IMR-90 (cell line): ENCODE data around the gene CACNA1D. TPM values are rescaled to one million over a fixed set of nuclear protein-coding genes. Genes with fewer than 3 reads are reported as not detected.

Source experiments
- ATAC-seq: fragments of 200-7000 bp; cut with Tn5 transposase; 2 replicates; pipeline ENCODE4 v1.9.1; 2020; ENCODE audit warnings: low read depth, mild to moderate bottlenecking, moderate library complexity
- BruUV-seq: library from RNA; stranded (reverse); fragments of 400-500 nt; replicated peaks from 2 replicates; lab custom pipeline; 2021; lab: Mats Ljungman, UMichigan
- CTCF ChIA-PET: fragments of 300-600 bp; formaldehyde crosslinking; extraction: SDS; loops from one replicate; lab custom pipeline; 2021; ENCODE audit warnings: antibody characterized with exemption; lab: Yijun Ruan, JAX
- POLR2A ChIA-PET: fragments of 300-600 bp; sonication (Branson Sonifier 250); formaldehyde crosslinking; loops from one replicate; lab custom pipeline; 2022; ENCODE audit warnings: antibody characterized with exemption; ENCODE audit not compliant: unreplicated experiment; lab: Charles Lee
- DNase-seq: peaks from one replicate; pipeline ENCODE4 v3.0.0; 2013
- H2AFZ ChIP-seq: replicated peaks from 2 replicates; pipeline ENCODE3; 2013; ENCODE audit warnings: low read length, mild to moderate bottlenecking; ENCODE audit not compliant: poor library complexity
- H2AK5ac ChIP-seq: 2 replicates; pipeline ENCODE4 v1.6.1; 2013; ENCODE audit warnings: low read depth, low read length, inconsistent platforms
- H2AK9ac ChIP-seq: replicated peaks from 2 replicates; pipeline ENCODE3; 2013; ENCODE audit warnings: mild to moderate bottlenecking, low read depth, low read length, moderate library complexity; ENCODE audit not compliant: poor library complexity
- H2BK120ac ChIP-seq: 2 replicates; pipeline ENCODE4 v1.6.1; 2013; ENCODE audit warnings: low read depth, low read length, inconsistent platforms
- H2BK15ac ChIP-seq: 3 replicates; pipeline ENCODE4 v1.6.1; 2013; ENCODE audit warnings: low read depth, low read length, inconsistent platforms
- H2BK20ac ChIP-seq: 2 replicates; pipeline ENCODE4 v1.6.1; 2013; ENCODE audit warnings: low read depth, mild to moderate bottlenecking, inconsistent platforms, low read length, moderate library complexity
- H2BK5ac ChIP-seq: 2 replicates; pipeline ENCODE4 v1.6.1; 2013; ENCODE audit warnings: mild to moderate bottlenecking, low read depth, low read length, inconsistent platforms; ENCODE audit not compliant: poor library complexity, severe bottlenecking
- H3K14ac ChIP-seq: replicated peaks from 2 replicates; pipeline ENCODE4 v1.6.1; 2013; ENCODE audit warnings: low read depth, low read length, inconsistent platforms
- H3K18ac ChIP-seq: 2 replicates; pipeline ENCODE4 v1.6.1; 2013; ENCODE audit warnings: low read depth, low read length, control low read depth
- H3K23ac ChIP-seq: 2 replicates; pipeline ENCODE4 v1.6.1; 2013; ENCODE audit warnings: low read depth, low read length, inconsistent platforms
- H3K27ac ChIP-seq: 2 replicates; pipeline ENCODE4 v1.5.1; 2013; ENCODE audit warnings: mild to moderate bottlenecking, control low read depth, low read length; ENCODE audit not compliant: insufficient read depth
- H3K27me3 ChIP-seq: 2 replicates; pipeline ENCODE4 v1.6.1; 2013; ENCODE audit warnings: low read length; ENCODE audit not compliant: control insufficient read depth, insufficient read depth
- H3K36me3 ChIP-seq: 2 replicates; pipeline ENCODE4 v1.6.1; 2013; ENCODE audit warnings: low read length, mixed read lengths; ENCODE audit not compliant: control insufficient read depth, insufficient read depth
- H3K4ac ChIP-seq: 2 replicates; pipeline ENCODE4 v1.6.1; 2013; ENCODE audit warnings: low read depth, low read length, inconsistent platforms
- H3K4me1 ChIP-seq: 2 replicates; pipeline ENCODE4 v1.6.1; 2013; ENCODE audit warnings: low read length, mixed read lengths; ENCODE audit not compliant: control insufficient read depth, insufficient read depth
- H3K4me2 ChIP-seq: 2 replicates; pipeline ENCODE4 v1.6.1; 2013; ENCODE audit warnings: low read depth, mild to moderate bottlenecking, control low read depth, low read length, moderate library complexity
- H3K4me3 ChIP-seq: 2 replicates; pipeline ENCODE4 v1.5.1; 2013; ENCODE audit warnings: low read depth, mild to moderate bottlenecking, control low read depth, low read length, moderate library complexity; ENCODE audit not compliant: insufficient read depth
- H3K56ac ChIP-seq: 2 replicates; pipeline ENCODE4 v1.6.1; 2013; ENCODE audit warnings: low read length, inconsistent platforms; ENCODE audit not compliant: insufficient read depth; ENCODE audit errors: extremely low read depth
- H3K79me1 ChIP-seq, 2 experiments: 2 replicates each; pipeline ENCODE4 v1.6.1; 2013; ENCODE audit warnings: low read length in 2 of 2, inconsistent platforms in 1 of 2, low read depth in 1 of 2
- H3K9ac ChIP-seq: 2 replicates; pipeline ENCODE4 v1.6.1; 2013; ENCODE audit warnings: low read depth, low read length, control low read depth
- H3K9me1 ChIP-seq: 2 replicates; pipeline ENCODE4 v1.6.1; 2013; ENCODE audit warnings: low read length, inconsistent platforms; ENCODE audit not compliant: insufficient read depth
- H3K9me3 ChIP-seq: 2 replicates; pipeline ENCODE4 v1.6.1; 2013; ENCODE audit warnings: low read length; ENCODE audit not compliant: control insufficient read depth, insufficient read depth
- H4K20me1 ChIP-seq: 2 replicates; pipeline ENCODE4 v1.6.1; 2013; ENCODE audit warnings: low read length, inconsistent platforms; ENCODE audit not compliant: insufficient read depth
- H4K5ac ChIP-seq: 2 replicates; pipeline ENCODE4 v1.6.1; 2013; ENCODE audit warnings: mild to moderate bottlenecking, low read depth, low read length, control low read depth
- H4K8ac ChIP-seq, 2 experiments: 2 replicates each; pipeline ENCODE4 v1.6.1; 2013; ENCODE audit warnings: low read depth in 2 of 2, low read length in 2 of 2, control low read depth in 1 of 2, inconsistent platforms in 1 of 2
- H4K91ac ChIP-seq: 2 replicates; pipeline ENCODE4 v1.6.1; 2013; ENCODE audit warnings: low read depth, low read length, inconsistent platforms; ENCODE audit not compliant: insufficient read depth
- RCOR1 ChIP-seq: IDR thresholded peaks from 2 replicates; pipeline ENCODE4 v1.6.1; 2012; ENCODE audit warnings: mild to moderate bottlenecking, low read length, improper control_type of control experiment; ENCODE audit not compliant: insufficient replicate concordance
- WGBS, 2 experiments: methylation state at CpG; one replicate each; pipeline versions ENCODE4 v1.1.5 to v1.1.7; 2013; ENCODE audit warnings: missing lambda C conversion rate in 2 of 2; ENCODE audit not compliant: insufficient read length in 1 of 2; ENCODE audit errors: extremely low coverage in 2 of 2; 5-methylcytosine and 5-hydroxymethylcytosine counted together
- dilution Hi-C: fragments of 300-500 bp; cut with HindIII; formaldehyde crosslinking; loops from one replicate; pipeline ENCODE4 v1.14.3; 2018; ENCODE audit warnings: low sequenced_read_pairs; ENCODE audit not compliant: unreplicated experiment
- in situ Hi-C: fragments of 300-500 bp; cut with MboI; formaldehyde crosslinking; loops from 3 replicates; pipeline ENCODE4 v1.14.3; 2019; ENCODE audit warnings: low sequenced_read_pairs, inconsistent platforms, mixed read lengths
- intact Hi-C: fragments of 100-400 bp; cut with micrococcal nuclease; formaldehyde crosslinking; loops from 2 replicates; pipeline ENCODE4 v1.10.0; 2022
- polyA plus RNA-seq, 3 experiments: library from polyadenylated mRNA; depleted of rRNA; stranded (reverse); fragments of >200 nt; gene quantifications; 2 replicates each; pipeline ENCODE4 v1.2.3, GENCODE V29; 2012; ENCODE audit warnings: low replicate concordance in 1 of 3
- total RNA-seq: library from RNA; depleted of rRNA; stranded (reverse); fragments of >200 nt; gene quantifications from 2 replicates; pipeline ENCODE4 v1.2.3, GENCODE V29; 2012

The CACNA1D gene
- total and polyA plus RNA-seq, 2 of the 4 experiments (the other 2 are of a cell fraction), result 0.07 TPM; not detected in 1

GRCh38 chr3:53526704-53527055 lies 32.3 kb downstream of the CACNA1D start:
- Histone ChIP-seq H4K20me1 (no peaks in the 10 kb centered on the region), H3K23ac (no peak overlapping the region), H3K4me1 (no peaks in the 10 kb centered on the region), H3K4me2 (no peak overlapping the region), H3K4ac (no peak overlapping the region), H4K91ac (no peak overlapping the region), H3K36me3 (no peaks in the 10 kb centered on the region), H4K5ac (no peak overlapping the region), H3K56ac (no peak overlapping the region), H2BK15ac (no peak overlapping the region), H3K79me1 (no peaks in the 10 kb centered on the region), H2AFZ (no peak overlapping the region), H2BK5ac (no peak overlapping the region), H2BK20ac (no peak overlapping the region), H3K9me1 (no peaks in the 10 kb centered on the region), H3K18ac (no peak overlapping the region), H2AK5ac (no peak overlapping the region), H3K27me3 (no peaks in the 10 kb centered on the region), H4K8ac (no peak overlapping the region), H3K14ac (no peak overlapping the region), H3K9ac (no peak overlapping the region), H2AK9ac (no peak overlapping the region), H2BK120ac (no peak overlapping the region), H3K4me3 (no peak overlapping the region), H3K27ac (no peak overlapping the region), H3K9me3 (no peaks in the 10 kb centered on the region)
- intact Hi-C loops, result no loop called here
- dilution Hi-C loops, result no loop called here
- ChIA-PET POLR2A (no interaction called here), CTCF (interaction anchor here (0.5 kb wide), 1 partner anchor 270 kb away, joined by 4 read pairs; no protein-coding TSS in a partner anchor)
- in situ Hi-C loops, result no loop called here
- no peak for ATAC-seq
- no CpG with 5 or more reads among the region's 4 CpGs for WGBS, 2 experiments
- no TSS peak for BruUV-seq
- no peak for DNase-seq
- no peak for TF ChIP-seq RCOR1
